SH-SY5Y (cell line): ENCODE measurements around the gene ADAMTS2.

Source experiments
- GATA2 ChIP-seq: IDR thresholded peaks from 2 replicates; pipeline ENCODE4 v1.6.1; 2011; ENCODE audit warnings: mild to moderate bottlenecking, low read depth, low read length
- GATA3 ChIP-seq: IDR thresholded peaks from 2 replicates; pipeline ENCODE4 v1.6.1; 2011; ENCODE audit warnings: low read depth, mild to moderate bottlenecking, low read length, moderate library complexity

DNA sequence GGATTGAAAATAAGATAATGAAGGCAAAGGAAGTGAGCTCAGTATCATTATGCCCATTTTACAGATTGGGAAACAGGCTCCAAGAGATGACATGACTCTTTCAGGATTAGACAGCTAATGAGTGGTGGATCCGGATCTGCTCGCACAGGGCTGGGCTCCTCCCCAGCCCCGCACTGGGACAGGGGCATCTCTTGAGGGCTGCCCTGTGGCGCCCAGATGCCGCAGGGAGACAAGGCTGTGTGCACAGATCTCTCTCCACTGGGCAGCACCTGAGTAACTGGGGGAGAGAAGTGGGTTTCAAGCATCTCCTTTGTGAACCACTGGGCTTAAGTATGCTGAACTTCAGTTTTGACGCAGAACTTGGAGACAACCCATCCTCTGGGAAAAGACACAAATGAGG is 43.9 kb downstream of the ADAMTS2 start:
- TF ChIP-seq GATA2, result no peak
- no peak for TF ChIP-seq GATA3
